Nephron progenitor cell (in vitro differentiated cells): ENCODE data around the gene STK39.

ENCODE experiments used
- DNase-seq: peaks from one replicate; pipeline ENCODE4 v3.0.0; 2021
- H3K27ac Mint-ChIP-seq: 2 replicates; pipeline ENCODE4 v1.8.0; 2021; ENCODE audit warnings: mild to moderate bottlenecking, moderate library complexity, mixed read lengths
- H3K27me3 Mint-ChIP-seq: 2 replicates; pipeline ENCODE4 v1.8.0; 2021; ENCODE audit warnings: mild to moderate bottlenecking, low read depth, mixed read lengths; ENCODE audit not compliant: poor library complexity
- H3K36me3 Mint-ChIP-seq: 2 replicates; pipeline ENCODE4 v1.8.0; 2021; ENCODE audit warnings: low read depth, mixed read lengths
- H3K4me1 Mint-ChIP-seq: 2 replicates; pipeline ENCODE4 v1.8.0; 2021; ENCODE audit warnings: mixed read lengths
- H3K4me3 Mint-ChIP-seq: 2 replicates; pipeline ENCODE4 v1.8.0; 2021; ENCODE audit warnings: mild to moderate bottlenecking, moderate library complexity, mixed read lengths
- H3K9me3 Mint-ChIP-seq: 2 replicates; pipeline ENCODE4 v1.8.0; 2021; ENCODE audit warnings: mild to moderate bottlenecking, moderate library complexity, mixed read lengths
- CTCF ChIP-seq: fragments of 200-600 bp; sonication (generic); IDR thresholded peaks from 2 replicates; pipeline ENCODE4 v1.5.0; 2021; ENCODE audit warnings: antibody characterized with exemption

STK39 gene

GRCh38 chr2:168220965-168221819, 26.2 kb downstream of the STK39 start:
- H3K4me3 Mint-ChIP-seq, result no peak overlapping the region
- H3K9me3 Mint-ChIP-seq, result no peaks in the 10 kb centered on the region
- no peak for TF ChIP-seq CTCF
- no peak for DNase-seq
- H3K36me3 Mint-ChIP-seq, result peaks cover 6% of the 10 kb centered on the region
- H3K4me1 Mint-ChIP-seq, result peaks cover 5% of the 10 kb centered on the region
- H3K27me3 Mint-ChIP-seq, result no peaks in the 10 kb centered on the region
- no peak overlapping the region for H3K27ac Mint-ChIP-seq

GRCh38 chr2:168217920-168218319, 29.5 kb downstream of the STK39 start:
- Mint-ChIP-seq H3K27ac (no peak overlapping the region), H3K4me1 (peaks cover 7% of the 10 kb centered on the region), H3K27me3 (no peaks in the 10 kb centered on the region), H3K4me3 (no peak overlapping the region), H3K36me3 (peaks cover 6% of the 10 kb centered on the region), H3K9me3 (no peaks in the 10 kb centered on the region)
- no peak for TF ChIP-seq CTCF
- DNase-seq, result no peak

- no peaks in the 10 kb centered on the region for H3K27me3 Mint-ChIP-seq
- no peak overlapping the region for H3K4me3 Mint-ChIP-seq
- H3K36me3 Mint-ChIP-seq, result peaks cover 6% of the 10 kb centered on the region
- no peaks in the 10 kb centered on the region for H3K9me3 Mint-ChIP-seq
- TF ChIP-seq CTCF, result no peak
- no peak for DNase-seq
- H3K4me1 Mint-ChIP-seq, result peaks cover 20% of the 10 kb centered on the region
- H3K27ac Mint-ChIP-seq, result no peak overlapping the region
These were observed 30.9 kb downstream of the STK39 start for GRCh38 chr2:168216351-168217005.

- no peak overlapping the region for H3K4me3 Mint-ChIP-seq
- H3K4me1 Mint-ChIP-seq, result peaks cover 25% of the 10 kb centered on the region
- no peak for DNase-seq
- no peaks in the 10 kb centered on the region for H3K9me3 Mint-ChIP-seq
- no peak overlapping the region for H3K27ac Mint-ChIP-seq
- TF ChIP-seq CTCF, result no peak
- peaks cover 11% of the 10 kb centered on the region for H3K36me3 Mint-ChIP-seq
- H3K27me3 Mint-ChIP-seq, result no peaks in the 10 kb centered on the region
These were observed 31.6 kb downstream of the STK39 start for GRCh38 chr2:168215813-168216212.

GRCh38 chr2:168212866-168213265, 34.5 kb downstream of the STK39 start:
- no peak for DNase-seq
- Mint-ChIP-seq H3K9me3 (peaks cover 3% of the 10 kb centered on the region), H3K27me3 (no peaks in the 10 kb centered on the region), H3K27ac (no peak overlapping the region), H3K4me3 (no peak overlapping the region), H3K4me1 (peaks cover 25% of the 10 kb centered on the region), H3K36me3 (peaks cover 16% of the 10 kb centered on the region)
- no peak for TF ChIP-seq CTCF
